SIG-M5 (cell line): ENCODE measurements around the gene FILIP1.

Source experiments
- DNase-seq: peaks from one replicate; lab custom pipeline; 2025; lab: John Stamatoyannopoulos, UW

Gene FILIP1, protein sequence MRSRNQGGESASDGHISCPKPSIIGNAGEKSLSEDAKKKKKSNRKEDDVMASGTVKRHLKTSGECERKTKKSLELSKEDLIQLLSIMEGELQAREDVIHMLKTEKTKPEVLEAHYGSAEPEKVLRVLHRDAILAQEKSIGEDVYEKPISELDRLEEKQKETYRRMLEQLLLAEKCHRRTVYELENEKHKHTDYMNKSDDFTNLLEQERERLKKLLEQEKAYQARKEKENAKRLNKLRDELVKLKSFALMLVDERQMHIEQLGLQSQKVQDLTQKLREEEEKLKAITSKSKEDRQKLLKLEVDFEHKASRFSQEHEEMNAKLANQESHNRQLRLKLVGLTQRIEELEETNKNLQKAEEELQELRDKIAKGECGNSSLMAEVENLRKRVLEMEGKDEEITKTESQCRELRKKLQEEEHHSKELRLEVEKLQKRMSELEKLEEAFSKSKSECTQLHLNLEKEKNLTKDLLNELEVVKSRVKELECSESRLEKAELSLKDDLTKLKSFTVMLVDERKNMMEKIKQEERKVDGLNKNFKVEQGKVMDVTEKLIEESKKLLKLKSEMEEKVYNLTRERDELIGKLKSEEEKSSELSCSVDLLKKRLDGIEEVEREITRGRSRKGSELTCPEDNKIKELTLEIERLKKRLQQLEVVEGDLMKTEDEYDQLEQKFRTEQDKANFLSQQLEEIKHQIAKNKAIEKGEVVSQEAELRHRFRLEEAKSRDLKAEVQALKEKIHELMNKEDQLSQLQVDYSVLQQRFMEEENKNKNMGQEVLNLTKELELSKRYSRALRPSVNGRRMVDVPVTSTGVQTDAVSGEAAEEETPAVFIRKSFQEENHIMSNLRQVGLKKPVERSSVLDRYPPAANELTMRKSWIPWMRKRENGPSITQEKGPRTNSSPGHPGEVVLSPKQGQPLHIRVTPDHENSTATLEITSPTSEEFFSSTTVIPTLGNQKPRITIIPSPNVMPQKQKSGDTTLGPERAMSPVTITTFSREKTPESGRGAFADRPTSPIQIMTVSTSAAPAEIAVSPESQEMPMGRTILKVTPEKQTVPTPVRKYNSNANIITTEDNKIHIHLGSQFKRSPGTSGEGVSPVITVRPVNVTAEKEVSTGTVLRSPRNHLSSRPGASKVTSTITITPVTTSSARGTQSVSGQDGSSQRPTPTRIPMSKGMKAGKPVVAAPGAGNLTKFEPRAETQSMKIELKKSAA (N-terminal part only)

DNA sequence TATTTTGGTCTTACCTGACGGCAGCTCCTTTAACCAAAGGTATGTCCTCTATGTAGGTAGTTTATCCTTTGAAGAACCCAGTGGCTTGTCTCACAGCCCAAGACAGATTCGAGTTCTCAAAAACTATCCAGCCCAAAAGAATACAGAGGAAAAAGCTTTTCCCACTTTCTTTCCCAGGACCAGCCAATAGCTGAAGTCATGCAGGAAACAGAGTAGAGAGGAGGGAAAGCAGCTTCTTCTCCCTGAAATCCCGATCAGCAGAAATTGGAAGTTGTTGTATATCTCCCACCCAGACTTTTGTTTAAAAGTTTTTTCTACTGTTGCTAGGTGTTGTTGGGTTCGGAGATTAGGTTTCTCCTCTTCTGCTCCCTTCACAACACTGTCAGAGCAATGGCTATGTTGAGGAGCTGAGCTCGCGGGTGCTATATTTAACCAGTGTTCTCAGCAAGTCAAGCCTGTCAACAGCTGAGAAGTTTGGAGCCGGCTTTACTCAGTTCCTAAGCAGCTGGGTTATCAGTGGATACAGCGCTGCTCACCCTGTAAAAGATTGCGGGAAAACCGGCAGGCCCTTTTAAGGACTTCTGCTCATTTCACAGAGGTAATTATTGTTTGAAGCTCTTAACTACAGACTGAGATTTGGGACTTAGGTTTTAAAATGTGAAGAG, at the start of gene FILIP1:
FILIP1 (minus strand) TSS at position 401 of the 665 bp plus-strand sequence. CDS start 78,828 bp downstream, outside the sequence.
- DNase-seq = no peak

DNA sequence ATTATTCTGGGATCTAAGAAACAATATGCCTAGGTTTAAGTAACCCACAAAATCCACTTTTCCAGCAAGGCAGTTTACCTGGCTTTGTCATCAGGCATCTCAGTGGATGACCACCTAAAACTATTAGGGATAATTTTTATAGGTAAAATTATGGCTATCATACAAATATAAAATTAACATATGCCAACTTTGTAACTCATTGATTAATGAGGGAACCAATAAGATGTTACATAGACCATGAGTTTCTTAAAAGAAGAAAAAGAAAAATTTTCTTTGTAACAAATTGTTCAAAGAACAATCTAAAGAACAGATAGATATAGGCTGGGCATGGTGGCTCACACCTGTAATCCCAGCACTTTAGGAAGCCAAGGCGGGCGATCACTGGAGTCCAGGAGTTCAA, 49.7 kb upstream of the FILIP1 start:
- no peak for DNase-seq

DNA sequence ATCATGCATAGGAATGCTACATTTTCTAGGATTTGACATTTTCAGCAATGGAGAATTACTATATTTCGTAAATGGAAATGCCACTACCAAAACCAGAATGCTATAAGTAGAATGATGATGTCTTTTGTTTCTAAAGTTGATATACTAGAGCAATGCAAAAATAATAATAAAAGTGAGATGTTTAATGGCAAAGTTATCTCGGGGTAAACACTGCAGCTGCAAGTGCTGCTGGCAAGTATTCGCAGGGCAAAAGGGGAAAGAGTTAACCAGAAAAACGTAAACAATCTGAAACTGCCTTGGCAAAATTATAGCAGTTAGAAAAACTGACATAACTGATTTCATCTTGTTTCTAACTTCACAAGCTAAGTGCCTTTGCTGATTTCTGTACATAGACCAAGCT, 45.5 kb upstream of the FILIP1 start:
- no peak for DNase-seq

DNA sequence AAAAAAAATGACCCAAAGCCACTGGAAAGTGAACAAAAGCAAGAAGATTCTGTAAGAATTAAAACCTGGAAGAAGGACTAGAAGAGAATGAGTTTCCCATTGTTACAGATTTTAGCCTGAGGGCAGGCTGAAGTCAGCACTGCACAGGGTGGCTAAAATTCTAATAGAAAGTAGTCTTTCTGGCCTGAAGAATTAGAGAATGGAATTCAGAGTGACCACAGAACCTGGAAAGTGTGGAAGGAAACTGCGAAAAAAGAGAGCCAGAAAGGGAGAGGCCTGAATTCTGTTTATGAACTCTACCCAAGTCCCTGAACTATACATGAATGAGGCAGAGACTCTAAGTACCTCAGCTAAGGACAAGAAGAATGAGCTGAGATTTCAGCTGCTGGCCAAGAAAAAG, 38.9 kb upstream of the FILIP1 start:
- DNase-seq = no peak

DNA sequence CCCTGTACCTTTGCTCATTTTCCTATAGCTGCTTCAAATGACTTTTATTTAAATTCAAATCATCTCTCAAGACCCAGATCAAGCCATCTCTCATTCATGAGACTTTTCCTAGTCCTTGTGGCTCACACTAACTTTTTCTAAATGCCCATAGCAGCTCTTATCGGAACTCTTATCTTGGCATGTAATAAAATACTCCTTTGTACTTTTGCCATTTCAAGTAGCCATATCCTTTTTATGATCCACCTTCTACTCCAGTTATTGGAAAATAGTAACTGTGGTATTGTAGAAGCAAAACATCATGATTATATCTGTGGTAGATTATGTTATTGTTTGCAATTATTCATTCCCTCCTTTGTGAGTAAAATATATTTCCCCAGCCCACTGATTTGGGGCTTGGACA, 37.6 kb upstream of the FILIP1 start:
- no peak for DNase-seq

DNA sequence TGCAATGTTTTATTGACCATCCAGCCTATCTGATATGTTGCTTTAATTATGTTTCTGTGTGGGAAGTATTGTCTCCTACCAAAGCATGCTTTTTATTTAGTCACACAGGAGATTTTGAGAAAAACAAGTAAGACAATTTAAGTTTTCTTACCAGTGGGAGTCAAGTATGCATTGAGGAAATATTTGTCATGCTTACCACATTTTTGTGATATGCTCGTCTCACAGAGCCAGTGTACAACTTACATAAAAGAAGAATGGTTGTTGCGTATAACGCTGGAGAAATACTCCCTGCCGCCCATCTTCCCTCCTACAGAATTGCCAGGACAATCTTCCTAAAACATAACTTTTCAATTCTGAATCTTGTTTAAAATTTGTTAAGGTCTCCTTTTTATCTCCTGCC, 37.1 kb upstream of the FILIP1 start:
- DNase-seq = no peak

DNA sequence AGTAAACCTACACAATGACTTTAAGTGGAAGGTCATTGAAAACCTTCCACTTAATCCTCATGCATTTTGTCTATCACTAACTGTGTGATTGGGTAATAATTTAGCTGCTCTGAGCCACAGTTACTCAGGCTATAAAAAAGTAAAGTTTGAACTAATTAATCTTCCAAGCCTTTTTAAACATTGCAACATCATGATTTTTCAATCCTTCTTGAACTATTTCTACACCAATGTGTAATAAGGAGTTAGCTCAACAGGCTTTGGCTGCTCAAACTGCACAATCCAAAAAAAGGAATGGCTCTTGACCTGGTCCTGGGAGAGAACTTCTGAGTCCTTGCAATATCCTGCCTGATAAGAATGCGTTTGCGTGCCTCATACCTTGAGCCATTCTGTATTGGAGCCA, 34.8 kb upstream of the FILIP1 start:
- no peak for DNase-seq

DNA sequence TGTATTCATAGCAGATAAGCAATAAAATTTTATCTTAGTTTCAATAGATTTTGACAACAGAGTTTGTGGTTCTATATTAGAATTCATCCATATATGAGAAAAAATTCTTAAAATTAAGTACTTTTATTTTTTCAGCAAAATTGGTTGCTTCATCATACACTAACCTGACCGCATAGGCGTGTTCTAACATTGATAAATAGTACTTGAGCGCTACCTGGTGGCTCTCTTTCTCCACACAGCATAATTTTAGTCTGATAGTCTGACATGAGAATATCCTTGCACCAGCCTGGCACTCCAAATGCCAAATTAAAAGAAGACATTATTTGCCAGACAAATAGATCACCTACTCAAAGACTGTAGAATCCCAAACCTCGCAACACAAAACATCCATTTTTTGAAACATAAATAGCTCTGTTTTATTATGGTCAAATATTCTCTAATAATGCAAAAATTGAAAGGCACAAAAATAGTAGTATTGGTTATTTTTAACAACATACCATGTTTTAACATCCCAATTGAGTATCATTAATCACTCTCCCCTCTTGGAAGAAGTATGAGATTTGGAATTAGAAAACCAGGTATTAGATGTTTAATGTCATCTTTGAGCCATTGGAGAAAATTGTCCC, 33.0 kb upstream of the FILIP1 start:
- DNase-seq = no peak

DNA sequence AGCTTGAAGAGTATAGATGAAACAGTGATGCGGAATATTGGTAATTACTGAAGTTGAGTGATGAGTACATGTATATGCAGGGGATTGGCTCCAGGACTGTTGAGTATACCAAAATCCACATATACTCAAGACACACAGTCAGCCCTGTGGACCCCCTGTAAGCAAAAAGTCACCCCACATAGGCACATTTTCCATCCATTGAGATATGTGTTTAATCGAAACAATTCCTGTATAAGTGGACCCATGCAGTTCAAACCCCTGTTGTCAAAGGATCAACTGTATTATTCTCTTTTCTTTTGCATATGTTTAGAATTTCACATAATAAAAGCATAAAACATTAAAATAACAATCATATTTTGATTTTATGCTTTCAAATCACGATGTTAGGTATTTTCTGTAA, 32.1 kb upstream of the FILIP1 start:
- no peak for DNase-seq

DNA sequence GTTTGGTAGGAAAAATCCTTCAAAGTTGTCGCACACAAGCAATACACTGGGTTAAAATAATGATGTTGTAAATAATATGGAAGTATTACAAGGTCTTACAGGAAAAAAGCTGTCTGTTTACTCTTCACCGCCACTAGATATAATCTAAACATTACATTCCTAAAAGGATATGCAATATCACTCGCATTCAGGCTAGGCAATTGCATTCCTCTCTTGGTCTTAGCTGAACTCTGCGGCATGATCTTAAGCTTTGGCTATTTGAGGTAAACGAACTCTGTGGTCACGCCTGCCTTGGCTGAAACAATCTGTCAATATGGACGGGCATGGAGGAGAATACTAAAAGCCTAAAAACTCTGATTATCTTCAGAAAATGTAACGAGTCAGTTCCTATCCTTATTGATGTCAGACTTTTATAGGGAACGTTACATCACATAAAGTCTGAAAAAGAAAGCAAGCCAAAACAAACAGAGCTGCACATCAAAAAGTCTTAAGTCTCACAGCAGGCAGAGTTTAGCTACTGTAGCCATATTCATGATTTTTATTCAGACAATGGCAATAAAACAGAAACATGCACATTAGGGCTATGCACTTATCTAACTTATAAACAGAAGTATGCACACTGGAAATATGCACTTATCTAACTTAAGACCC, 30.8 kb upstream of the FILIP1 start:
- no peak for DNase-seq

DNA sequence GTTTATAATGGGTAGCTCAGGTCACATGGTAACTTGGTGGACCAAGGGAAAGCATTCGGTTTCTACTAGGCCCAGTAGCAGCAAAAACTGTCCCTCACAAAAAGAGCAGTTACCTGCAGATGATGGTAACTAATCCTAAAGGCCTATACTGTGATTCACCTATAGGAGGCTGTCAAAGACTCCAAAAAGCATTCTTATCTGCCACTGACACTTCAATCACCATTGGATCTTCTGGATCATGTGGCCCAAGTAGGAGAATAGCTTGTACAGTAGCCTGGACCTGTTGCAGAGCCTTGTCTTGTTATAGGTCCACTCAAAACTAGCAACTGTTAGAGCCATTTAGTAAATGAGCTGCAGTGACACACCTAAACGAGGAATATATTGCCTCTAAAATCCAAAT, 23.2 kb upstream of the FILIP1 start:
- no peak for DNase-seq

DNA sequence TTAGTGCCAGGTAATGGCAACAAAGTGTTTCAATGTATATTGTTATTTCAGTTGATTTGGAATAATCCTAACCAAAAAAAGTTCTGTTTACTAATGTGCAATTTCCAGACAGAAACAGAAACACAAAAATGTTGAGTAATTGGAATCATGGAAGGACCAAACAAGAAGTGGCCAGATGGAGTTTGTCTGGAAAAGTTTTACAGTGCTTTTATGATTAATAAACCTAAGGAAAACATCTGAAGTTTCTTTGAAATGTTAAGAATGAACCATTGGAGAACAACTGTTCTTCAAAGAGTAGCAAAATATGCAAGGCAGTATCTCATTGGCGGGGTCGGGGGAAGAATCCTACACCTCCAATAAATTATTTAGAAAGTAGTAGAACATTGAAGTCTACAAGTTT, 19.0 kb upstream of the FILIP1 start:
- no peak for DNase-seq

DNA sequence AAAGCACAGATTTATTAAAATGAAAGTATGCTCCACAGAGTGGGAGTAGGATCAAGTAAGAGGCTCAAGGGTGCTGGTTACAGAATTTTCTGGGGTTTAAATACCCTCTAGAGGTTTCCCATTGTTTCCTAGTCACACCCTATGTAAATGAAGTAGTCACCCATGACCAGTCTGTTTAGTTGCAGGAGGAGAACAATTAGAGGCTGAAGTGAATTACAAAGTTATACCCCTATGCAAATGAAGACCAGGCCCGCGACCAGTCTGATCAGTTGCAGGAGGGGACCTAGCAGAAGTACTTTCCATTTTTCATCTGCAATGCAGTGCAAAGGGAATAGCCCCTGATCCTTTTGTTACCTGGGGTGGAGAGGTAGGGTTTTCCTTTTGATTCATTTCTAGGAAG, 11.8 kb upstream of the FILIP1 start:
- no peak for DNase-seq

DNA sequence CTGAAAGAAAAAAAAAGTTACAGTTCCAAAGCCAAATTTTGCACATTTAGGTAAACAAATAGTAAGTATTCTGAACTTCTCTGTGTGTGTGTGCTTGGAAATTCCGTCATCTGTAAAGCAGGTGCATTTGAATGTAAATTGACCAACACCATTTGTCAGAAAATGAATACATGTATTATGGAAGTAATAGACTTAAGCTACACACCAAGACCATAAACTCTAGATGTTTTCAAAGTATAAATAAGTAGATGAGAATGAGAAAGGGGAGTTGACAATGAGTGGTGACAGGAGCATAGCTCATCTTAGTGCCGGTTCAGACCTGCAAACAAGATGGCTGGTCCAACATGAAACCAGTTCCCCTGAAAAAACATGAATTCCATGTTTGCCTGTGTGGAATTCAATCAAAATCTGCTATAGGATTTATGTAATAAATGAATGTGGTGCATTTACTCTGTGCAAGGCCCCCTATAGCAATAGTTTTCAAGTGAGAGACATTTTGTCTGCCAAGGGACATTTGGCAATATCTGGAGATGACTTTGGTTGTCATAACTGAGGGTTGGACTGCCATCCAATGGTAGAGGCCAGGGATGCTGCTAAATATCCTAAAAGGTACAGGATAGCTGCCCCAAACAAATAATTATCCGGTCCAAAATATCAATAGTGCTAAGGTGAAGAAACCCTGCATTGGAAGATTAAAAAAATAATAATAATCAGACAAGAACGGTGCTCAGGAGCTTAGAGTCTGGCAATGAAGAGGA, 11.0 kb upstream of the FILIP1 start:
- no peak for DNase-seq

DNA sequence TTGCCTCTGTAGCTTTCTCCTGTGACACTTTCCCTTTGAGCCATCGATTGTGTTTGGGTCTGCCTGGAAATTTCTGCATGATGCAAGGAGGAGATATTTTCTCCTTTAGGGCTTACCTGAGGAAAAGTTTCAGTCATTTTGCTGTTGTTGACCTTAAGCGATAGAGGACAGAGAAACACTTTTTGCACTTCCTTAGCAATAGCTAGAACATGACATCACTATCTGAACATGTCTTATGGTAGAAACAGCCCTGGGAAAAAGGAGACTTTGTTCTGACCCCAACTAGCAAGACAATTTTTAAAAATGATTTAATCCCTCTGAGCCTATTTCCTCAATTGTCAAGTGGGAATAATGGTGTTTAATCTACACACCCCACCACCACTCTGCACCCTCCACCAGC, 9.7 kb upstream of the FILIP1 start:
- no peak for DNase-seq

DNA sequence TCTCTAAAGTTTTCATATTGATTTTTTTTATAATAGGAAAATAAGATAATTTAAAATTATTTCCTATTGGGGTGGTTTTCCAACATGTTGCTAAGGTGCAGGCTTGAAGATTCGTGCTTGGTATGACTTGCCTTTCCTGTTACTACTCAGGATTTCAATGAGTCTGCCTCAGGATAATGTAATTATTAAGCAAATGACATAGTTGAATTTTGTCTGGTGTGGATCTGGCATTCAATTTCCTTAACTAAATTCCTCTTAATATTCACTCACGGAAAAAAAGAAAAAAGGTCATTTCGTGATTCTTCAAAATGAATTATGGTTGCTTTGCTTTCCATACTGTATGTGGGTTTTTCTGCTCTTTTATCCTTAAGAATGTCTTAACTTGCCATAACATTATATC, 9.3 kb upstream of the FILIP1 start:
- DNase-seq = no peak

DNA sequence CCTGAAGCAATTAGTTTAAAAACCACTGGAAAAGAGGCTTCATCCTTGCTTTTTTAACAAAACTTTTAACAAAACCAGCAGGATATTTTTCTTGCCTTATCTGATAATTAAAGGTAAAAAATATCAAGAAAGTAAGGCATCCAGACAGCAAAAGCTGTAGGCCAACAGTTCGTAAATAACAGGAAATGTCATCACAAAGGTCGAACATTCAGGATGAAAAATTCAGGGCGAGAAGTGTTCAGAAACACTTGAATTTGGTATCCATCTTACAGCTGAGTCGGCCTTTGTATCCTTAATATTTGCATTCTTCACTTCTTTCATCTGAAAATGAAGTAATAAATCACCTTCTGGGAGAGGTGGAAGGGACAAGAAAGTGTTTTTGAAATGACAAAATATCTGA, 8.2 kb upstream of the FILIP1 start:
- no peak for DNase-seq

DNA sequence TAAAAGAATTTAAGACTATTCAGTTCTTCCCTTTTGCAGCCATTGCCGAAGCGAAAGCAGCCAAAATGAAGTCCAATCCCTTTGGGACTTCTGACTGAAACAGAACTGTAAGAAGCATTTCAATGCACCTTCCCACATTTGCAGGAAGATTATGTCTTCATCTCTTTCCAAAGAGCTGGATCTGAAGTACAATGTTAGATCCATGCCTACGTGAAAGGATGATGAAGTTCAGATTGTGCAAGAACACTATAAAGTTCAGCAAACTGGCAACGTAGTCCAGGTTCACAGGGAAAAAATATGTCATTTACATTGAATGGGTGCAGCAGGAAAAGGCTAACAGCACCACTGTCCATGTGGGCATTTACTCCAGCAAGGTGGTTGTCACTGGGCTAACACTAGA, 6.0 kb upstream of the FILIP1 start:
- DNase-seq = no peak

DNA sequence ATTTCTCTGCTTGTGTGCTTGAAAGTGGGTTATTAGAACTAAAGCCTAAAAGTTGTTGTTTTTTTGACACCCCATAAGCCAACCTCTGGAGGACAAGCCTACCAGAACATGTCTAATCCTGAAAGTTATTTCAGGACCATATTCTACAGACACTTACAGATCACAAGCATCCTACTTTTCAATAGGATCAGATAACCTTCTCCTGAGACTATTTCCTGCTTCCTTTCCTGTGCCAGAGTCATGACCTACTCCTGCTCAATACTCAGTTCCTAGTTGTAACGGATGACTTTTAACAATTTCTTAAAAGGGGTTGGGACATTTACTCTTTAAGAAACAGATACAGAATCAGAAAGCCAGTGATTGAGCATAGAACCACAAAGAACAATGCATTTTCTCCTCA, 5.3 kb upstream of the FILIP1 start:
- DNase-seq = no peak

DNA sequence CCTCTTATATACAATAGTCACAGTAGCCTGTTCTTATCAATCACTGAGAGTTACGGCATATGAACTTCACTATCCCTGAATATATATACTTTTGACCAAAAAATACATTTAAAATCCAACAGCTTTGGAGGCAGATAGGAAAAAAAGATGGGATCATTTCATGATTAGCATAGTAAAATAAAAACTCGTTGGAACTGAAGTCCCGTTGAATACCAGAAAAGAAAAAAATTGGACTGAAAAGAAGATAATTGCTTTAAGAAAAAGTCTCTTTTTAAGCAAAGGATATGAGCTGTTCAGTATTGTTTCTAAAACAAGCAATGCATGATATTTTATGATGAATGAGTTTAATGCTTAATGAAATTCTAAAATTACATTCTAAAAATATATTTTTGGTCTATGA, 4.4 kb upstream of the FILIP1 start:
- DNase-seq = no peak
